IMR-90 (cell line): ENCODE measurements around the gene CD274. TPM values are rescaled to one million over a fixed set of nuclear protein-coding genes. Genes with fewer than 3 reads are reported as not detected.

ENCODE experiments used
- ATAC-seq: fragments of 200-7000 bp; cut with Tn5 transposase; 2 replicates; pipeline ENCODE4 v1.9.1; 2020; ENCODE audit warnings: low read depth, mild to moderate bottlenecking, moderate library complexity
- BruUV-seq: library from RNA; stranded (reverse); fragments of 400-500 nt; replicated peaks from 2 replicates; lab custom pipeline; 2021; lab: Mats Ljungman, UMichigan
- CTCF ChIA-PET: fragments of 300-600 bp; formaldehyde crosslinking; extraction: SDS; loops from one replicate; lab custom pipeline; 2021; ENCODE audit warnings: antibody characterized with exemption; lab: Yijun Ruan, JAX
- POLR2A ChIA-PET: fragments of 300-600 bp; sonication (Branson Sonifier 250); formaldehyde crosslinking; loops from one replicate; lab custom pipeline; 2022; ENCODE audit warnings: antibody characterized with exemption; ENCODE audit not compliant: unreplicated experiment; lab: Charles Lee
- DNase-seq: peaks from one replicate; pipeline ENCODE4 v3.0.0; 2013
- H2AFZ ChIP-seq: replicated peaks from 2 replicates; pipeline ENCODE3; 2013; ENCODE audit warnings: low read length, mild to moderate bottlenecking; ENCODE audit not compliant: poor library complexity
- H2AK5ac ChIP-seq: 2 replicates; pipeline ENCODE4 v1.6.1; 2013; ENCODE audit warnings: low read depth, low read length, inconsistent platforms
- H2AK9ac ChIP-seq: replicated peaks from 2 replicates; pipeline ENCODE3; 2013; ENCODE audit warnings: mild to moderate bottlenecking, low read depth, low read length, moderate library complexity; ENCODE audit not compliant: poor library complexity
- H2BK120ac ChIP-seq: 2 replicates; pipeline ENCODE4 v1.6.1; 2013; ENCODE audit warnings: low read depth, low read length, inconsistent platforms
- H2BK15ac ChIP-seq: 3 replicates; pipeline ENCODE4 v1.6.1; 2013; ENCODE audit warnings: low read depth, low read length, inconsistent platforms
- H2BK20ac ChIP-seq: 2 replicates; pipeline ENCODE4 v1.6.1; 2013; ENCODE audit warnings: low read depth, mild to moderate bottlenecking, inconsistent platforms, low read length, moderate library complexity
- H2BK5ac ChIP-seq: 2 replicates; pipeline ENCODE4 v1.6.1; 2013; ENCODE audit warnings: mild to moderate bottlenecking, low read depth, low read length, inconsistent platforms; ENCODE audit not compliant: poor library complexity, severe bottlenecking
- H3K14ac ChIP-seq: replicated peaks from 2 replicates; pipeline ENCODE4 v1.6.1; 2013; ENCODE audit warnings: low read depth, low read length, inconsistent platforms
- H3K18ac ChIP-seq: 2 replicates; pipeline ENCODE4 v1.6.1; 2013; ENCODE audit warnings: low read depth, low read length, control low read depth
- H3K23ac ChIP-seq: 2 replicates; pipeline ENCODE4 v1.6.1; 2013; ENCODE audit warnings: low read depth, low read length, inconsistent platforms
- H3K27ac ChIP-seq: 2 replicates; pipeline ENCODE4 v1.5.1; 2013; ENCODE audit warnings: mild to moderate bottlenecking, control low read depth, low read length; ENCODE audit not compliant: insufficient read depth
- H3K27me3 ChIP-seq: 2 replicates; pipeline ENCODE4 v1.6.1; 2013; ENCODE audit warnings: low read length; ENCODE audit not compliant: control insufficient read depth, insufficient read depth
- H3K36me3 ChIP-seq: 2 replicates; pipeline ENCODE4 v1.6.1; 2013; ENCODE audit warnings: low read length, mixed read lengths; ENCODE audit not compliant: control insufficient read depth, insufficient read depth
- H3K4ac ChIP-seq: 2 replicates; pipeline ENCODE4 v1.6.1; 2013; ENCODE audit warnings: low read depth, low read length, inconsistent platforms
- H3K4me1 ChIP-seq: 2 replicates; pipeline ENCODE4 v1.6.1; 2013; ENCODE audit warnings: low read length, mixed read lengths; ENCODE audit not compliant: control insufficient read depth, insufficient read depth
- H3K4me2 ChIP-seq: 2 replicates; pipeline ENCODE4 v1.6.1; 2013; ENCODE audit warnings: low read depth, mild to moderate bottlenecking, control low read depth, low read length, moderate library complexity
- H3K4me3 ChIP-seq: 2 replicates; pipeline ENCODE4 v1.5.1; 2013; ENCODE audit warnings: low read depth, mild to moderate bottlenecking, control low read depth, low read length, moderate library complexity; ENCODE audit not compliant: insufficient read depth
- H3K56ac ChIP-seq: 2 replicates; pipeline ENCODE4 v1.6.1; 2013; ENCODE audit warnings: low read length, inconsistent platforms; ENCODE audit not compliant: insufficient read depth; ENCODE audit errors: extremely low read depth
- H3K79me1 ChIP-seq, 2 experiments: 2 replicates each; pipeline ENCODE4 v1.6.1; 2013; ENCODE audit warnings: low read length in 2 of 2, inconsistent platforms in 1 of 2, low read depth in 1 of 2
- H3K9ac ChIP-seq: 2 replicates; pipeline ENCODE4 v1.6.1; 2013; ENCODE audit warnings: low read depth, low read length, control low read depth
- H3K9me1 ChIP-seq: 2 replicates; pipeline ENCODE4 v1.6.1; 2013; ENCODE audit warnings: low read length, inconsistent platforms; ENCODE audit not compliant: insufficient read depth
- H3K9me3 ChIP-seq: 2 replicates; pipeline ENCODE4 v1.6.1; 2013; ENCODE audit warnings: low read length; ENCODE audit not compliant: control insufficient read depth, insufficient read depth
- H4K20me1 ChIP-seq: 2 replicates; pipeline ENCODE4 v1.6.1; 2013; ENCODE audit warnings: low read length, inconsistent platforms; ENCODE audit not compliant: insufficient read depth
- H4K5ac ChIP-seq: 2 replicates; pipeline ENCODE4 v1.6.1; 2013; ENCODE audit warnings: mild to moderate bottlenecking, low read depth, low read length, control low read depth
- H4K8ac ChIP-seq, 2 experiments: 2 replicates each; pipeline ENCODE4 v1.6.1; 2013; ENCODE audit warnings: low read depth in 2 of 2, low read length in 2 of 2, control low read depth in 1 of 2, inconsistent platforms in 1 of 2
- H4K91ac ChIP-seq: 2 replicates; pipeline ENCODE4 v1.6.1; 2013; ENCODE audit warnings: low read depth, low read length, inconsistent platforms; ENCODE audit not compliant: insufficient read depth
- BHLHE40 ChIP-seq: fragments of 150-350 bp; IDR thresholded peaks from 2 replicates; pipeline ENCODE4 v1.6.1; 2016; ENCODE audit warnings: mild to moderate bottlenecking, low read depth, low read length
- CEBPB ChIP-seq: IDR thresholded peaks from 2 replicates; pipeline ENCODE4 v1.6.1; 2012; ENCODE audit warnings: low read depth, low read length, improper control_type of control experiment
- POLR2A ChIP-seq: IDR thresholded peaks from 2 replicates; pipeline ENCODE4 v1.6.1; 2012; ENCODE audit warnings: mild to moderate bottlenecking, low read depth, low read length
- WGBS, 2 experiments: methylation state at CpG; one replicate each; pipeline versions ENCODE4 v1.1.5 to v1.1.7; 2013; ENCODE audit warnings: missing lambda C conversion rate in 2 of 2; ENCODE audit not compliant: insufficient read length in 1 of 2; ENCODE audit errors: extremely low coverage in 2 of 2; 5-methylcytosine and 5-hydroxymethylcytosine counted together
- dilution Hi-C: fragments of 300-500 bp; cut with HindIII; formaldehyde crosslinking; loops from one replicate; pipeline ENCODE4 v1.14.3; 2018; ENCODE audit warnings: low sequenced_read_pairs; ENCODE audit not compliant: unreplicated experiment
- in situ Hi-C: fragments of 300-500 bp; cut with MboI; formaldehyde crosslinking; loops from 3 replicates; pipeline ENCODE4 v1.14.3; 2019; ENCODE audit warnings: low sequenced_read_pairs, inconsistent platforms, mixed read lengths
- intact Hi-C: fragments of 100-400 bp; cut with micrococcal nuclease; formaldehyde crosslinking; loops from 2 replicates; pipeline ENCODE4 v1.10.0; 2022
- polyA plus RNA-seq, 3 experiments: library from polyadenylated mRNA; depleted of rRNA; stranded (reverse); fragments of >200 nt; gene quantifications; 2 replicates each; pipeline ENCODE4 v1.2.3, GENCODE V29; 2012; ENCODE audit warnings: low replicate concordance in 1 of 3
- total RNA-seq: library from RNA; depleted of rRNA; stranded (reverse); fragments of >200 nt; gene quantifications from 2 replicates; pipeline ENCODE4 v1.2.3, GENCODE V29; 2012

Gene CD274
- total and polyA plus RNA-seq, 2 of the 4 experiments (the other 2 are of a cell fraction), result 17.4 to 19.4 TPM

DNA sequence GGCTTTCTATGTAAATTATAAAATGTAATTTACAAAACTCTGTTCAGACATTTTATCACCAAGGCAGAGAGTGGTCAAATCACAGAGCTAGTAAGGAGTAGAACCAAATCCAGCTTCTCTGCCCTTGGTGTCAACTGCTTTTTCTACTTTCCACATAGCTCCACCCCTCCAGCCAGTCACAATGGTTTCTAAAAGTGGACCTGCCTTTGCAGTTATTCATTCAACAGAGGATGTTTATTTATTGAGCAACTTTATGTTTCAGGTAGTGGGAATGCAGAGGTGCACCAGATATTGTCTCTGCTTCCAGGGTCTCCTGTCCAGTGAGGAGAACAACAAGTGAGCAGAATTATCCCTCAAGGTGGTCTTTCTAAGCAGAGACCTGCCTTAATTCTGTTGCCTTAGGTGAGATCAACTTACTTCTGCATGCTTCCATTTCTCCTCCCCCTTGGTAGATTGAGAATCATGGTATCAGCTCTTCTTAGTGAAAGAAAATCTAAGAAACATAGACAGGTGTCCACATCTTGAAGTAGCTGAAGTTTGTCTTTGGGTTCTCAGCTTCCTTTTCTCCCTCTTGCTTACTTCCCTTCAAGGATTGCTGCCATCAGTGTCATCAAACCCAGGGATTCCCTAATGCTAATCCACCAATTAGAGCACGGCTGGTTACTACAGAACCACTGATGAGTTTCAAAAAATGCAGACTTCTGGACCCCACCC lies 42.8 kb downstream of the CD274 start:
- H4K20me1 ChIP-seq, result no peaks in the 10 kb centered on the region
- no CpG with 5 or more reads among the region's 1 CpG for WGBS, 2 experiments
- peak overlapping the region in 1 of 2 experiments; percentile 29; a peak in 1 of 4 replicates for H4K8ac ChIP-seq
- H3K4me3 ChIP-seq, result no peak overlapping the region
- ChIA-PET CTCF (no interaction called here), POLR2A (no interaction called here)
- H2AFZ ChIP-seq, result no peak overlapping the region
- peak overlapping the region; percentile 20; the same call in 1 of the 2 replicates for H2BK120ac ChIP-seq
- intact Hi-C loops (no loop called here), dilution Hi-C loops (no loop called here), in situ Hi-C loops (no loop called here)
- no peak overlapping the region for H3K27ac ChIP-seq
- no peak for DNase-seq
- no peaks in the 10 kb centered on the region for H3K79me1 ChIP-seq
- no peak for TF ChIP-seq BHLHE40
- TF ChIP-seq CEBPB, result peak; percentile 34; the same call in 1 of the 2 replicates
- no peak for TF ChIP-seq POLR2A
- no peaks in the 10 kb centered on the region for H3K9me3 ChIP-seq
- no peak overlapping the region; the same call in 1 of the 2 replicates for H3K14ac ChIP-seq
- H3K27me3 ChIP-seq, result no peaks in the 10 kb centered on the region
- H3K56ac ChIP-seq, result no peak overlapping the region
- peak overlapping the region; percentile 17; the same call in 1 of the 2 replicates for H3K4ac ChIP-seq
- peak overlapping the region; percentile 52 for H2AK5ac ChIP-seq
- H2BK15ac ChIP-seq, result no peak overlapping the region
- no peak overlapping the region for H4K5ac ChIP-seq
- H3K36me3 ChIP-seq, result no peaks in the 10 kb centered on the region
- H3K9me1 ChIP-seq, result peaks cover 11% of the 10 kb centered on the region; the same call in 1 of the 2 replicates
- peak overlapping the region; percentile 58 for H2BK20ac ChIP-seq
- no peak overlapping the region for H3K4me2 ChIP-seq
- H4K91ac ChIP-seq, result no peak overlapping the region
- no peak for ATAC-seq
- no peak overlapping the region for H2BK5ac ChIP-seq
- H3K9ac ChIP-seq, result no peak overlapping the region
- H3K18ac ChIP-seq, result no peak overlapping the region
- peaks cover 8% of the 10 kb centered on the region for H3K4me1 ChIP-seq
- BruUV-seq, result no TSS peak
- H2AK9ac ChIP-seq, result no peak overlapping the region
- H3K23ac ChIP-seq, result no peak overlapping the region
